Peyer's patch (tissue), 4 donors: ENCODE data around the gene SIGLEC6.

Experiments
- CTCF ChIP-seq, 6 experiments: fragments of 450-650 bp in 4 of 6; fragments of 200-600 bp in 2 of 6; sonication (generic) in 1 of 6; IDR thresholded peaks; one replicate each; pipeline ENCODE4 v1.5.1; 2017 to 2019; ENCODE audit warnings: antibody characterized with exemption in 6 of 6, mild to moderate bottlenecking in 3 of 6, moderate library complexity in 1 of 6
- POLR2A ChIP-seq, 2 donors: fragments of 450-650 bp; IDR thresholded peaks; one replicate each; pipeline ENCODE4 v1.5.1; 2017; ENCODE audit warnings: antibody characterized with exemption in 2 of 2, mild to moderate bottlenecking in 2 of 2, moderate library complexity in 2 of 2

- no peak for TF ChIP-seq CTCF (IDR thresholded peaks at IDR 0.05)
- TF ChIP-seq POLR2A (IDR thresholded peaks at IDR 0.05): no peak
Measured at GRCh38 chr19:51551673-51552432, 20.4 kb upstream of the SIGLEC6 start.
